Ramos (cell line): ENCODE results near the gene GSTP1.
"Not testable (repeated sequence)": the region's sequence is repeated elsewhere in the genome, so short reads cannot be mapped to it uniquely, and the experiment has no call there.

ENCODE experiments used
- in situ Hi-C: fragments of 300-500 bp; cut with MboI; formaldehyde crosslinking; loops from one replicate; pipeline ENCODE4 v1.14.3; 2022; ENCODE audit warnings: low sequenced_read_pairs; ENCODE audit not compliant: unreplicated experiment

Gene GSTP1

GRCh38 chr11:67593565-67593905 lies 9.9 kb downstream of the GSTP1 start:
- in situ Hi-C loops: no loop called here

- in situ Hi-C loops: no loop called here
These were observed 10.9 kb downstream of the GSTP1 start for GRCh38 chr11:67594480-67594879.

- in situ Hi-C loops: no loop called here
These were observed 13.2 kb downstream of the GSTP1 start for GRCh38 chr11:67596753-67597300.

- in situ Hi-C loops: not testable (repeated sequence)
These were observed 13.8 kb downstream of the GSTP1 start for GRCh38 chr11:67597458-67597857.

- in situ Hi-C loops: not testable (repeated sequence)
These were observed 14.4 kb downstream of the GSTP1 start for GRCh38 chr11:67597963-67598362.

GRCh38 chr11:67599149-67599548 lies 15.5 kb downstream of the GSTP1 start:
- in situ Hi-C loops: no loop called here

GRCh38 chr11:67600324-67601029 lies 16.9 kb downstream of the GSTP1 start:
- in situ Hi-C loops: no loop called here

GRCh38 chr11:67601098-67601497 lies 17.5 kb downstream of the GSTP1 start:
- in situ Hi-C loops: no loop called here

- in situ Hi-C loops: not testable (repeated sequence)
These were observed 20.5 kb downstream of the GSTP1 start for GRCh38 chr11:67604119-67604518.

GRCh38 chr11:67604815-67605214 lies 21.2 kb downstream of the GSTP1 start:
- in situ Hi-C loops: no loop called here

- in situ Hi-C loops: no loop called here
These were observed 21.8 kb downstream of the GSTP1 start for GRCh38 chr11:67605231-67606011.

- in situ Hi-C loops: no loop called here
These were observed 22.5 kb downstream of the GSTP1 start for GRCh38 chr11:67606093-67606491.

GRCh38 chr11:67606492-67607295 lies 23.1 kb downstream of the GSTP1 start, which contains the start of gene NDUFV1:
TSS of gene NDUFV1 (plus strand) at chr11:67606936. CDS start at chr11:67607005, 69 bp downstream.
- in situ Hi-C loops: no loop called here

GRCh38 chr11:67607507-67607906 lies 23.9 kb downstream of the GSTP1 start:
- in situ Hi-C loops: no loop called here

GRCh38 chr11:67608486-67608885 lies 24.9 kb downstream of the GSTP1 start:
- in situ Hi-C loops: no loop called here

GRCh38 chr11:67609316-67609715 lies 25.7 kb downstream of the GSTP1 start:
- in situ Hi-C loops: no loop called here

GRCh38 chr11:67610302-67610868 lies 26.8 kb downstream of the GSTP1 start:
- in situ Hi-C loops: no loop called here

GRCh38 chr11:67611165-67611564 lies 27.6 kb downstream of the GSTP1 start:
- in situ Hi-C loops: no loop called here

GRCh38 chr11:67611704-67612587 lies 28.3 kb downstream of the GSTP1 start:
- in situ Hi-C loops: no loop called here
